UCSD-AML1 (cell line): Measurements from ENCODE around the gene GOLGA6A.
A peak's percentile ranks its signal among the peaks of the same experiment; 100 is the strongest.
"Not testable (repeated sequence)": the region's sequence is repeated elsewhere in the genome, so short reads cannot be mapped to it uniquely, and the experiment has no call there.

ENCODE experiments used
- DNase-seq: peaks from one replicate; lab custom pipeline; 2025; ENCODE audit not compliant: unreplicated experiment; lab: John Stamatoyannopoulos, UW

Gene GOLGA6A

DNA sequence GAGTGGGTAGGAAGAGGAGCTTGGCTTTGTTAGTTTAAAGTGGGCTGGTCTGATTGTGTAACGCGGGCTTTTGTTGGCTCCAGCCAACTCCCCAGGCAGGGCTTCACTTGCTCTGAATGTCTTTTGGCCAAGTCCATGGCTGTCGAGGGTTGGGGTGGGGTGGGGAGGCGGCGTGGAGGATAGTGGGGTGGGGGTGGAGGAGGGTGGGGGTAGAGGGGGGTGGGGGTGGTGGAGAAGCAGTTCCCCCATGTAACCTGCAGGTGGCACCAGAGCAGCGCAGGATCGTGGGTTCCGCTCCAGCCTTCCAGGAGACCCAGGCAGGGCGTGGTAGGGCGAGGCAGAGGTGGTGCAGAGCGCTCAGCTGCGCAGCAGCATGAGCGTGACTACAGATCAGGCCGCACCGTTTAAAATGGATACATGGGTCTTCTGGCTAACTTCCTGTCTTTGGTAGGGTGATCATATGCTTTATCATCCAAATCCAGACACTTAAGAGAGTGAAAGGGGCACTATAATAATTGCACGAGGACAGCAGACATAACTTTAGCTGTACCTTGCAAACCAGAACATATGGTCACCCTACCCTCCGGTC is 28.3 kb downstream of the GOLGA6A start:
- peak; percentile 70 for DNase-seq

GRCh38 chr15:74053517-74053916 is 28.8 kb downstream of the GOLGA6A start:
- no peak for DNase-seq

DNA sequence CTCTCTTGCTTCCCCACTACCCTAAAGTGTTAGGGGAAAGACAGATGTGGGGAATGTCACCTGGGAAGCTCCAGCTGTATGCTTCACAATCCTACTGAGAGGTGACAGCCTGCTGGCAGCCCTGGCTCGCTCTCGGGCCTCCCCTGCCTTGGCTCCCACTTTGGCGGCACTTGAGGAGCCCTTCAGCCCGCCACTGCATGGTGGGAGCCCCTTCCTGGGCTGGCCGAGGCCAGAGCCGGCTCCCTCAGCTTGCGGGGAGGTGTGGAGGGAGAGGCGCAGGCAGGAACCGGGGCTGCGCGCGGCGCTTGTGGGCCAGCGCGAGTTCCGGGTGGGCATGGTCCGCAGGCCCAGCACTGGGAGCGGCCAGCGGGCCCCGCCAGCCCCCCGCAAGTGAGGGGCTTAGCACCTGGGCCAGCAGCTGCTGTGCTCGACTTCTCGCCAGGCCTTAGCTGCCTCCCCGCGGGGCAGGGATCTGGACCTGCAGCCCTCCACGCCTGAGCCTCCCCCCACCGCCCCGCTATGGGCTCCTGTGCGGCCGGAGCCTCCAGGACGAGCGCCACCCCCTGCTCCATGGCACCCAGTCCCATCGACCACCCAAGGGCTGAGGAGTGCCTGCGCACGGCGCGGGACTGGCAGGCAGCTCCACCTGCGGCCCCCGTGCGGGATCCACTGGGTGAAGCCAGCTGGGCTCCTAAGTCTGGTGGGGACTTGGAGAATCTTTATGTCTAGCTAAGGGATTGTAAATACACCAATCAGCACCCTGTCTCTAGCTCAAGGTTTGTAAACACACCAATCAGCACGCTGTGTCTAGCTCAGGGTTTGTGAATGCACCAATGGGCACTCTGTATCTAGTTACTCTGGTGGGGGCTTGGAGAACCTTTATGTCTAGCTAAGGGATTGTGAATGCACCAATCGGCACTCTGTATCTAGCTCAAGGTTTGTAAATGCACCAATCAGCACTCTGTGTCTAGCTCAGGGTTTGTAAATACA is 29.8 kb downstream of the GOLGA6A start:
- not testable (repeated sequence) for DNase-seq

DNA sequence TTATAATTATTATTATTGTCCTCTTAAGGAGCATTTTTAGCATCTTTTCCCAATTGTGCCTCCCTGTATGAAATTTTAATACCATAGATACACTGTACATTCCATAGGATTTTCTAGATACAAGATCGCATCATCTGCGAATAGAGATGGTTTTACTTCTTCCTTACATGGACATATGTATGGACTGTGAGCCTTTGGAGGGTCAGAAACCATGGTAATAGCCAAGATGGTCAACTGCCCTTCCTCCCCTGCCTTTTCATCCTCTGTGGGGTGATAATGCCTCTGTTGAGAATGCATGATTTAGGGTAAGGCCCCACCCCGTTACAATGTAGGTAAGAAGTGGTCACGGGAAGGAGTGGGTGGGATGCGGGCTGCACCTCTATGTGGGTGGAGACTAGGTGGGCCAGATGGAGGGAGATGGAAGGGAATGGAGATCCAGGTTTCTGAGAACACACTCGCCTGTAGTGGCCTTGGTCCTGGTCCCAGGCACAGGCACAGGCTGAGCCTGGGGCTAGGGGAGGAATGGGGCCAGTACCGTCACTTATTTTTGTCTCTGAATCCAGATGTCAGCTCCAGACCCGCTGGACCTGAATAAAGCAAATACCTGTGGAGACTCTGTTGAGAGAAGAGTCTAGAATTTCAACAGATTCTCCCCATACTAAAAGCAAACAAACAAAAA is 31.7 kb downstream of the GOLGA6A start:
- no peak for DNase-seq

GRCh38 chr15:74050127-74050526 is 32.2 kb downstream of the GOLGA6A start:
- DNase-seq, result no peak

DNA sequence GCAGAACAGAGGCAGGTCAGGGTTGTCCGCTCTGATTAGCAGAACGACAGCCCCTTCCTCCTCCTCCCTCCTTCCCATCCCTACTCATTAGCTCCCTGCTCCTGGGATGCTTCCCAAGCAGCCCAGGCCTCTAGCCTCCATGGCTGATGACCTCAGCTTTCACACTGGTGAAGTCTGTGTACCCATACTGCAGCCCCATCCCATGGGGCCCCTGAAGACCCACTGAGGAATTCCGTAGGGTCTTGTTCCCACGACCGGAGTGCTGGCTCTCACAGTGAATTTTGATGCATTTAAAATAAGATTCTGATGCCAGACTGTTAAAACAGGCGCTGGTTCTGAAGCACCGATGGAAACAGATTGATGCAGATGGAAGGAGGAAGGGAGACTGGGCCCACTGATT is 36.1 kb downstream of the GOLGA6A start:
- no peak for DNase-seq

- DNase-seq, result no peak
These were observed 36.6 kb downstream of the GOLGA6A start for GRCh38 chr15:74045636-74046274.

- DNase-seq, result no peak
These were observed 37.2 kb downstream of the GOLGA6A start for GRCh38 chr15:74045184-74045583.

GRCh38 chr15:74044267-74045110 is 37.9 kb downstream of the GOLGA6A start:
- no peak for DNase-seq

DNA sequence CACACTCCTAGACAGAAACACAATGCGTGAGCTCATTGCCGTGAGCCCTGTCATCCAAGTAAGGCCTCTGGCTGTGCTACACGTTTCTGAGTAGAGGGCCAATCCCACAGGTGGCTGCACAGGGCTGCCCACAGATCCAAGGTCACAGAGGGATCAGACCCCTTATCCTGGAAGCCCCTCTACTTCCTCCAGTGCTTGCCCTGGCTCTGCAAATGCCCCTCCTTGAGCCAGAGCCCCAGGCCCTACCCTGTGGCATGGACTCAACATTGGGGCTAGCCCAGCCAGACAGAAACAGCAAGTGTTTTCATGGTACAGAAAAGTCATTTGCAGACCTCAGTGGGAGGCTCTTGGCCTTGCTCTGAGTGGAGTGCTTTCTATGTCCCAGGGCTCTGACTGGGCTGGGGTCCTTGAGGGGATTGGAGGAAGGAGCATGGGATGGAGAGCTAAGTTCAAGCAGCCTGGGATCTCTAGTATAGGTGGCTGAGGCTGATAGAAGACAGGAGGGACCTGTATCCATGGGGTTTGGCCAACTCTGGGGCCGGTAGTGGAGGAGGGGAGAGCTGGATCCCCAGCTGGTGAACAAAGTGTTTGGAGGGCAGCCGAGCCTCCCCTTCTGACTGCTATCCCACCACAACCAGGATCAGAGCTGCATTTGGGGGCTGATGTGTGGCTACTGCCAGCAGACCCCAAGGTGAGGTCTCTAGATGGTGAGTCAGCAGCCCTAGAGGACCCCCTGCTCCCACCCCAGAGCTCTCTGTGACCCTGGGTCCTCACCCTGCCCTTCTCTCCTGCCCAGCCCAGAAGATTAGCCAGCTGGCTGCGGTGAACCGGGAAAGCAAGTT is 38.7 kb downstream of the GOLGA6A start:
- DNase-seq, result no peak

DNA sequence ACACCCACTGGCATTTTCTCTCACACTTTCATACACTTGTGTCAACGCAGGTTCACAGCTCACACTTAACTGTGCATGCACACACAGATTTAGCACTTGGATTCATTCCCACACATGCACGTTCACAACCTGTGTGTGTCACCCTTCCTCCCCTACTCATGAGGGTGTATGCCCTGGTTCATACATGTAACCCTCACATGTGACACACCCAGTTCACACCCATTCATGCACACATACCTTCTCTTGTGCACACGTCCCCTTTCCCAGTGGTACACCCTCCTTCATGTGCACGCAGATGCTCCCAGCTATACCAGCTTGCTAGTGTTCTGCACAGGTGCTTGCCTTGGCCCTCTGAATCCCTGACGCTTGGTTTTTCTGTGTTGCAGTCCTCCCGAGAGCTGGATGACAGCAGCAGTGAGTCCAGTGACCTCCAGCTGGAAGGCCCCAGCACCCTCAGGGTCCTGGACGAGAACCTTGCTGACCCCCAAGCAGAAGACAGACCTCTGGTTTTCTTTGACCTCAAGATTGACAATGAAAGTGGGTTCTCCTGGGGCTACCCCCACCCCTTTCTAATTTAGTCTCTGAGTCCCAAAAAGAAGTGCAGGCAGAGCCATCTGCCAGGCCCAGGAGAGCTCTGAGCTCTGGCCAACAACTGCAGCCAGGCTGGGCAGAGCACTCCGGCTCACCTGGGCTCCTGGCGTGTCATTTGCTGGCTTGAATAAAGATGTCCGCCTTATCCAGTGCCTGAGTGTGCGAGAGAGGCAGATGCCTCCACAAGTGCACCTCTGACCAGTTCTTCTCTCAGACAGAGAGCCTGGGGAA is 39.5 kb downstream of the GOLGA6A start:
- no peak for DNase-seq

DNA sequence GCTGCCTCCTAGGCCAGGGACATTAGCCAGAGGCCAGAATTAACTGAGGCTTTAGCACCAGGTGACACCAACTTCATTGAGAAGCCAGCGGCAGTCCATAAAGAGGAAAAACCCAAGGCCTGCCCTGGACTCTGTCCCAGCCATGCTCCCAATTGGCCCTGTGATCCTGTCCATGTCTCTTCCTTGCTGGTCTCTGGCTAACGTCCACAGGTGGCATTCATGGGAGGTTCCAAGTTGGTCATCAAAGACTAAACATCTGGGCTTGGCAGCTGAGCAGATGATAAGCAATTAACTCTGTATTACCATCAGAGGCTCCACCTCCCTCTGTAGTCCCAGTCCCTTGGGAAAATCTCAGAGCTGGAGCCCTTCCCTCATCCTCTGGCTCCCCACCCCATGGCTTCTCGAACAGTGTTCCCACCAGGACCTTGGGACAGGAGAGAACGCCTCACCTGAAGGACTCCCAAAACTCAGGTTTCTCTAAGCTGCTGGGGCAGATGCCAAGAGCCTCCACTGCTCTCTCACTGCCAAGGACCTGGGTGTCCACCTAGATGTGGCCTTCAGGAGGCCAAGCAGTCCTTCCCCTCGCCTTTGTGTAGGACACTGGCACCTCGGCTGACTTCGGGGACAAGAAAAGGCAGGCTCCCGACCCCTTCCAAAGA is 40.4 kb downstream of the GOLGA6A start:
- no peak for DNase-seq

GRCh38 chr15:74041311-74041756 is 41.0 kb downstream of the GOLGA6A start:
- DNase-seq, result no peak

GRCh38 chr15:74040109-74040850 is 42.1 kb downstream of the GOLGA6A start:
- DNase-seq, result no peak

DNA sequence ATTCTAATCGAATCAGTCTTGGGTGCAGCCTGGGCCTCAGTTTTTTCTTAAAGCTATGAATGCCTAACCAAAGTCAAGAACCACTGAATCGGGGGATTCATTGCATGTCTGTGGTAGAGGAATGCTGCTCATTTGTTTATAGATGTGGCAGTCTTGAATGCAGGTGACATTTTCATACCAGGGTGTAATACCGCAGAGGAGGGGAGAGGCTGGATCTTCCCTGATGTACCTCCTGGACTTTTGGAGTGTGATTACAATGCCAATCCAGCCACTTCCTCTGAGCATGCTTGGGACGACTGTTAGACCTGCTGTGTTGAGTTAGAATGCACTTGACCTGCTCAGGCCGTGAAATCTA is 42.7 kb downstream of the GOLGA6A start:
- DNase-seq, result no peak

GRCh38 chr15:74038707-74039655 is 43.4 kb downstream of the GOLGA6A start:
- no peak for DNase-seq
